Anterior cingulate cortex (tissue), 58 donors: Measurements from ENCODE around the gene FICD.
A peak's percentile ranks its signal among the peaks of the same experiment; 100 is the strongest.
"Not testable (repeated sequence)": the region's sequence is repeated elsewhere in the genome, so short reads cannot be mapped to it uniquely, and the experiment has no call there.

ENCODE experiments used
- DNase-seq, 58 donors: peaks; one replicate each; lab custom pipeline; 2025; lab: John Stamatoyannopoulos, UW

FICD gene

DNA sequence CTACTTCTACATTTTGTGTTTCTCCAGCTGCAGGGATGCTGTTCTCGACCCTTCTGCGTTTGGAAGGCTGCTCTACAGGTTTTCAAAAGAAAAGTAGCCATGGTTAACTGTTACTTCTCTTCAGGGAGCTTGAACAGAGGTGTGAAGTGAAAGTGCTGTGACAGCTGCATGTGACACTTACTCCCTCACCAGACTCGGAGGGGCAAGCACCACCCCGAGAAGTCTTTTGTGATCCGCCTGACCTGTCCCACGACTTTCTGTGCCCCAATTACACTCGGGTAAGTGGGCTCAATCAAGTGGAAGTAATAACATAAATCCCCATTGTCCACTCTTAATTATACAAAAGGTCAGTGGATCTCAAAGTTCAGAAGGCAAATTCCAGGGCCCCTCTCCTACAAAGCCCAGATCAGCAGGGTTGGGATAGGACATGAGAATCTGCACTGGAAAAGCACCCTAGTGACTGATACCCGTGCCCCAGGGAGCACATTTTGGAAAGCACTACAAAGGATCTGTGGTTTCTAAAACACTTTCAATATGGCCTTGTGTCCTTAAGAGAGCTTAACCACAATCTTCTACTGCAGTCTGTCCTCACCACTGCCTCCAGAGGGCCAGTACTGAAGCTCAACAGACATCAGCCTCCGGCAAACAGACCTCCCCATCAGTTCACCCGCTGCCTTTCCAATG lies 11.5 kb downstream of the FICD start:
- peak in 1 of 58 donors; percentile 23 for DNase-seq

- no peak for DNase-seq
Measured at GRCh38 chr12:108527166-108527496, 12.1 kb downstream of the FICD start.

DNA sequence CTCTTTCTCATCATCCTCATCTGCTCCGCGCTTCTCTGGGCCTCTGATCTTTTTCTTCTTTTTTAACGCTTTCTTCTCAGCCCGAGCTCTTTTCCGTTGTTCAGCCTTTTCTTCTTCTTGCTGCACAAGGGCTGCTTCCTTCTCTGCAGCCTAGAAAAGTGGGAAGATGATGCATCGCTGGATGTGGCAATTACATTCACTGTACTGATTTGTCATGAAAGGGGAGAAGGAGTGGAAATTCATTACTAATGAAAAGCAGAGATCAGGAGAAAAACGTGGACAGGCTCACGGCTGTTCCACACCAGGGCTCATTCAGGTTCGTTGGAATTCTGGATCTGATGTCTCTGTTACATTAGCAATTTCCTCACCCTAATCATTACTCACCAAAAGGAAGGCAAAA lies 15.1 kb downstream of the FICD start:
- no peak for DNase-seq

DNA sequence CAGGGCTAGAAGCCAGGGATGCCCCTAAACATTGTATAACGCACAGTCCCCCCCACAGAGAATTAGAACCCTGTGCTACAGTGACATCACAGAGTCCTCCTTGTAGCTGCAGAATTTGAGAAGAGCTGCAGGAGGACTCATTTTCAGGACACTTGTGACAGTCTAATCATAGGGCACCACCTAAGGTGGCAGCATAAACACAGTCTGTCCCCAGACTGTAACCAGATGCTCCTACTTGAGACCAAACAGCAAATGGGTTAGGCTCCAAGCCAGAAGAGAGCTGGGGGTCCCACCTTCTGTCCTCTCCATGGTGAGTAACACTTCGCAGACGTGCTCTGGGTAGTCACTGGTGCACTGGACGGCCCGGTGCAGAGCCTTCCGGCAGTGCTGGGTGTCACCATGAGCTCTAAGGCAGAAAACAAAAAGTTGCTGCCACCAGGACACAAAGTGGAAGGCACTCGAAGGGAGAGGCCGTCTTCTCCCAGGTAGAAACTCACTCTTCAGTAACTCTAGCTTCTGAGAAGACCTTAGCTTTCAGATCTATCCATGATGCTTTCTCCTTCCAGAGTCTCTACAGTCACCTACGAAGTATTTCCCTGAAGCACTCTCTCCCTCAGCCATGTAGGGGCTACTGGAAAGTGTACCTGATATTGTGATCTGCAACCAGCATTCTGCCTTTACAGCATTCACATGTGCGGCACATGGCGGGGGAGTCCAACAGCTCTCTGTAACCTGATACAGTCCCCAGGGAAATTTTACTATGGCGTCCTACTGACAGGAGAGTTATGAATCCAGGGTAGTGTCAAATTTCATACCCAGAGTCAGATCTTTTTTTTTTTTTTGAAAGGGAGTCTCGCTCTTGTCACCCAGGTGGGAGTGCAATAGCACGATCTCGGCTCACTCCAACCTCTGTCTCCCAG lies 17.1 kb downstream of the FICD start:
- no peak for DNase-seq

DNA sequence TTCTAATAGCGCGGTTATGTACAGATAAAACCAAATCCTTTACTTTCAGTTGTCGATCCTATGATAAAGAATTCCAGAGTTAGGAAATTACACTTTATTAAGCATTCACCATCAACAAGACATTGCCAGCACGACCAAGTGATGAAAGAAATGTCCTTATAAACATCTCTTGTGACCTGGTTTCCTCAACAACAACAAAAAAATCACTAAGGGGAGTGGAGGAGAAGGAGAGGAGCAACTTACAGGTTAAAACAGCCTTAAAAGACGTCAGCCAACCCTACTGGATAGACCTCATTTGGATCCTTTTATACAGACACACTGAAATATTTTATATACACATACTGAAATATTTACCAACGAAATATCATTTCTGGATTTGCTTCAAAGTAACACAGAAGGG lies 23.1 kb downstream of the FICD start:
- no peak for DNase-seq

DNA sequence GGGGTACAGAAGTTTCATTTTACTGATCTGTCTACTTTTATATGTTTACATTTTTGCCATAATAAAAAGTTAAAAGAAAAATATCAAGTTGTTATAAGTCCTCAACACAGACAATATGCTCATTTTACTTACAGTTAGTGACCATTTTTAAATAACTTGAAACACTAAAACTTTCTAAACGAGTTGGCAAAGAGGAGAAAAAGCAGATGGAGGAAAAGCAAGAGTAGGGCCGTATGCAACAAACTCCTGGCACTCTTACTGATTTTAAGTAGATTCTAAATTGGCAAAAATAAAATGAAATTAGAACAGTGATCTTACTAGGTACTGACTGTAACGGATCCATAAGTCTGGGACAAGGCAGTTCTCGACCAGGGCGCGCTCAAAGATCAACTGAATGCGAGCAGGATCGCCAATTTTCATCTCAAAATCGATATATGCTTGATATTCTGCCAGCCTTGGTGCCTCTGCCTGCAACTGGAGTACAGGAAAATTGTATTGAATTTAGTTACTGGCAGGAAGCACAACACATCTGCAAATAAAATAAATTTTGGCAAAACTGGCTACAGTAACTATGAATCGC lies 23.6 kb downstream of the FICD start:
- DNase-seq: no peak

DNA sequence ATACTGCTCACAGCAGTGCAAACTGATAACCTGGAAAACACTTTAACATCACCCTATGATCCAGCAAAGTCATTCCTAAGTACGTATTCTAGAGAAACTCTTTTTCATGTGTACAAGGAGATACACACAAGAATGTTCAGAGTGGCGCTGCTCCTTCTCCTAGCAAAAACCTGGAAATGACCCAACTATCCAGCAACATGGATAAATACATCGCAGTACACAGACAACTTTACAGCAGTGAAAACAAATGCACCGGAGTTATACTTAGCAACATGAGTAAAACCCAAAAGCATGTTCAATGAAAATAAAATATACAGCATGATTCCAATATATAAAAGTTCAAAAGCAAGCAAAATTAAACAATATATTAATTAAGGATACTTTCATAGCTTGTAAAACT lies 27.2 kb downstream of the FICD start:
- DNase-seq: no peak

DNA sequence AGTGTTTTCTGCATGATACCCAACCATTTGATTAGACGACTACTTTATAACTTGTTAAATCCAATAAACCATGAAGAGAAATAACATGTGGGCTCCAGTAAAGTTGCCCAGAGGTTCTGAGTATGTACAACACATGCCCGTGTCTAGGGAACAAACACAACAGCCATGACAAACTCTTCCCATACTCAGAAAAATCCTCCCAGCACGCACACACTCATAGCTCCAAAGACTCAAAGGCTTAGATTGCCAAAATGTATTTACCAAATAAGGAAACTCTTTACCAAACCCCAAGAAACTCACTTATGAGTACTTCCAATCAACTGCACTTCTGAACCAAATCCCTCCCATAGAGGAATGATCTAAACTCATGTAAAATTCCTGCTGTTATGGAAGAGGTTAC lies 28.6 kb downstream of the FICD start:
- no peak for DNase-seq

GRCh38 chr12:108547686-108548085 lies 32.6 kb downstream of the FICD start:
- no peak for DNase-seq

DNA sequence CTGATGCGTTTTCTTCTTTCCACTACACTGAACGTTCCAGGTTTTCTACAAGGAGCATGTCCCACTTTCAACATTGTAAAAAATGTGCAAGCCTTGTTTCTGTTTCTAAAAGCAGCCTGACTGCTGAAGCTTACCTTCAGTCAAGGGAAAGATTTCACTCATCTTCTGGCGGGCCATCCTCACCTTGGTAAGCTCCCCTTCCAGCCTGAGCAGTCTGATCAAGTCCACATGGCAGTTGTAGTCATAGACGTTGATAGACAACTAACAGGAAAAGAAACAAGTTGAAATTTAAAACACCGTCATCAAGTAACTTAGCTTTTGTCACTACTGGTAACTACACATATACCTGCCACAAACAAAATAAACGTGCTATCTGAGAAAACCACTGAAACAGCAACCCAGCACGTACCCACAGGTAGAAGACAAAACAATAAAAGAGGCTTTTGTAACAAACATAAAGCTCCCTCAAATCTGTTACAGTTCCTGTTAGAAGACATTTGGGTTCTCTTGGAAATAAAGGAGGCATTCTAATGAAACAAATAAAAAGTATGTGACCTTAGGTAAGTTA lies 34.0 kb downstream of the FICD start:
- DNase-seq: no peak

GRCh38 chr12:108551535-108551934 lies 36.5 kb downstream of the FICD start:
- no peak for DNase-seq

GRCh38 chr12:108553799-108554198 lies 38.7 kb downstream of the FICD start:
- DNase-seq: no peak

GRCh38 chr12:108555383-108555782 lies 40.3 kb downstream of the FICD start:
- not testable (repeated sequence) for DNase-seq

GRCh38 chr12:108559007-108559655 lies 44.1 kb downstream of the FICD start:
- DNase-seq: no peak

GRCh38 chr12:108559748-108560147 lies 44.7 kb downstream of the FICD start:
- DNase-seq: no peak

- no peak for DNase-seq
Measured at GRCh38 chr12:108560321-108560721, 45.2 kb downstream of the FICD start.

GRCh38 chr12:108560752-108561719 lies 46.0 kb downstream of the FICD start, which contains the start of gene SART3:
TSS of gene SART3 (minus strand) at chr12:108561173. CDS start at chr12:108561154, 19 bp downstream.
- DNase-seq: peak in 57 of 58 donors; percentile 12 to 89 (median 73)

- DNase-seq: no peak
Measured at GRCh38 chr12:108561852-108562347, 46.8 kb downstream of the FICD start.
